Stomach smooth muscle (tissue), 2 donors: ENCODE results near the gene COL5A3.

Experiments
- H3K27ac ChIP-seq: one replicate; pipeline ENCODE4 v1.7.0; 2013; ENCODE audit warnings: mild to moderate bottlenecking, low read length, inconsistent platforms
- H3K27me3 ChIP-seq, 2 donors: one replicate each; pipeline ENCODE4 v1.7.0; 2013; ENCODE audit warnings: low read length in 2 of 2; ENCODE audit not compliant: insufficient read depth in 2 of 2, control insufficient read depth in 1 of 2
- H3K36me3 ChIP-seq, 2 donors: one replicate each; pipeline ENCODE4 v1.7.0; 2013; ENCODE audit warnings: low read length in 2 of 2; ENCODE audit not compliant: control insufficient read depth in 2 of 2, insufficient read depth in 2 of 2
- H3K4me1 ChIP-seq: one replicate; pipeline ENCODE4 v1.7.0; 2013; ENCODE audit warnings: low read length; ENCODE audit not compliant: control insufficient read depth, insufficient read depth
- H3K4me3 ChIP-seq, 2 donors: one replicate each; pipeline ENCODE4 v1.7.0; 2013; ENCODE audit warnings: low read length in 2 of 2
- H3K9ac ChIP-seq, 2 donors: one replicate each; pipeline ENCODE4 v1.7.0; 2013; ENCODE audit warnings: low read length in 2 of 2, mild to moderate bottlenecking in 1 of 2
- H3K9me3 ChIP-seq, 2 donors: one replicate each; pipeline ENCODE4 v1.7.0; 2013; ENCODE audit warnings: low read length in 2 of 2; ENCODE audit not compliant: control insufficient read depth in 2 of 2
- donor health status: healthy.
- donor health status: Pancreatic carcinoma.

COL5A3 gene

DNA sequence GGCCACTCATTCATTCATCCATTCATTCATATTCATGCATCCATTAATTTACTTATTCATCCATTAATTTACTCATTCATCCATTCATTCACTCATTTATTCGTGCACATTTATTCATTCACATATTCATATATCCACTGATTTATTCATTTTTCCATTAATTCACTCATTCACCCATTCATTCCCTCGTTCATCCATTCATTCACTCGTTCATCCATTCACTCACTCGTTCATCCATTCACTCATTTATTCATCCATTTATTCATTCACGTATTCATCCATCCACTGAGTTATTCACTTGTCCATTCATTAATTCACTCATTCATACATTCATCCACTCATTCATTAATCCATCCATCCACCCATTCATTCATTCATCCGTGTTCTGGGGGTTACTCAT is 38.2 kb downstream of the COL5A3 start:
- no peaks in the 10 kb centered on the region for H3K4me1 ChIP-seq
- H3K27ac ChIP-seq = no peak overlapping the region
- H3K27me3 ChIP-seq = peaks cover 10 to 15% of the 10 kb centered on the region in 2 donors
- H3K9me3 ChIP-seq = no peaks in the 10 kb centered on the region
- no peak overlapping the region for H3K9ac ChIP-seq
- peaks cover 0 to 2% of the 10 kb centered on the region in 2 donors for H3K36me3 ChIP-seq
- H3K4me3 ChIP-seq = no peak overlapping the region

DNA sequence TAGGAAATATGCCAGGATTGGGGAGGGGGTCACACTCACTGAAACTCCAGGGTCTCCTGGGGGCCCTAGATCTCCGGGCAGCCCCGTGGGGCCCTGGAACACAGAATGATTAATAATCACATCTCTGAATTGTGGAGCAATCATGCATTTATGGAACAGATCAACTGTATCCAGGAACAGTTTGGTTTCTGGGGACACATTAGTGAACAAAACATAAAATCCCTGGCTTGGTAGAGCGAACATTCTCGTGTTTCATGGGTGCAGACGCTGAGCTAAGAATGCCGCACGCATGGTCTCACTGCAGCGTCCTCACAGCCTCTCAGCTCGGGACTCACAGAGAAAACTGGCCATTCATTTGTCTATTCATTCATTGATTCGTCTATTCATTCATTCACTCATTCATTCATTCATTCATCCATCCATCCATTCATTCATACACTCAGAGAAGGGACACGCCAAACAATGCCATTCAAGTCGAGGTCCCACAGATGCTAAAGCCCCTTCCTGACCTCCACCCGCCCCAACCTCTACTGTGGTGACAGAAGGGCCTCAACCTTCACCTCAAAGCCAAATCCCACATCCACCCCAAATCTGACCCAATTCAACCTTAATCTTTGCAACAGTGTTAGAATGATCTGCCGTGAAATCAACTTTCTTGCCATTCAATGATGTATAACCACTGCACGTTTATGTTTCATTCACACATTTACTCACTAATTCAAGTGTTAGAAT is 39.0 kb downstream of the COL5A3 start:
- H3K4me3 ChIP-seq = no peak overlapping the region
- H3K9ac ChIP-seq = no peak overlapping the region
- peaks cover 10 to 22% of the 10 kb centered on the region in 2 donors for H3K27me3 ChIP-seq
- H3K9me3 ChIP-seq = no peaks in the 10 kb centered on the region
- no peak overlapping the region for H3K27ac ChIP-seq
- peaks cover 0 to 2% of the 10 kb centered on the region in 2 donors for H3K36me3 ChIP-seq
- no peaks in the 10 kb centered on the region for H3K4me1 ChIP-seq

DNA sequence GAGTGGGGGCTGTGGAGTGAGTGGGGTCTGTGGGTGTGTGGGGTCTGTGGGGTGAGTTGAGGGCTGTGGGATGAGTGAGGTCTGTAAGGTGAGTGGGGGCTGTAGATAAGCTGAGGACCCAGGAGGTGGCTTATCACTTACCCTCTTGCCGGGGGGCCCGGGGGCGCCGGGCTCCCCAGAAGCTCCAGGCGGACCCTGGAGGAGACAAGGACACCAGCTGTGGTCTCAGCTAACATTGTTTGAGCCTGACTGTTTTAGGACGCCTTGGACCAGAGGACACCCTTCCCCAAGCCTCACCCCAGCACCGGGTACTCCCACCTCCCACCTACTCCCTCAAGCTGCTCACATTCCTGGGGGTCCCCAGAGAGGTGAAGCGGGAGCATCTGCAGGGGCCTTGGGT is 39.8 kb downstream of the COL5A3 start:
- no peak overlapping the region for H3K4me3 ChIP-seq
- H3K4me1 ChIP-seq = no peaks in the 10 kb centered on the region
- no peak overlapping the region for H3K9ac ChIP-seq
- no peaks in the 10 kb centered on the region for H3K9me3 ChIP-seq
- no peak overlapping the region for H3K27ac ChIP-seq
- peaks cover 0 to 2% of the 10 kb centered on the region in 2 donors for H3K36me3 ChIP-seq
- H3K27me3 ChIP-seq = peaks cover 10 to 29% of the 10 kb centered on the region in 2 donors

DNA sequence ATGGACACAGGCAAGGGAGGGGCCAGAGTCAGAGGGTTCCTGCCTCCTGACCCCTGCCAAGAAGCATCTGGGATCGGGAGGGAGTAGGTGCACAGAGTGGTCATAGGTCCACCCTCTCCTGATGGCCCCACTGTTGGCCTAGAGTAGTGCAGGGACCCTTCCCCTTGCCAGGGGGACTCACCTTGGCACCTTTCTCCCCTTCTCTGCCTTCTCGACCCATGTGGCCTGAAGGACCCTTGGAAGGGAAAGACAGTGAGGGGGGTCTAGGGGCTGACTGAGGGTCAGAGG is 40.7 kb downstream of the COL5A3 start:
- peaks cover 10 to 29% of the 10 kb centered on the region in 2 donors for H3K27me3 ChIP-seq
- H3K9ac ChIP-seq = no peak overlapping the region

DNA sequence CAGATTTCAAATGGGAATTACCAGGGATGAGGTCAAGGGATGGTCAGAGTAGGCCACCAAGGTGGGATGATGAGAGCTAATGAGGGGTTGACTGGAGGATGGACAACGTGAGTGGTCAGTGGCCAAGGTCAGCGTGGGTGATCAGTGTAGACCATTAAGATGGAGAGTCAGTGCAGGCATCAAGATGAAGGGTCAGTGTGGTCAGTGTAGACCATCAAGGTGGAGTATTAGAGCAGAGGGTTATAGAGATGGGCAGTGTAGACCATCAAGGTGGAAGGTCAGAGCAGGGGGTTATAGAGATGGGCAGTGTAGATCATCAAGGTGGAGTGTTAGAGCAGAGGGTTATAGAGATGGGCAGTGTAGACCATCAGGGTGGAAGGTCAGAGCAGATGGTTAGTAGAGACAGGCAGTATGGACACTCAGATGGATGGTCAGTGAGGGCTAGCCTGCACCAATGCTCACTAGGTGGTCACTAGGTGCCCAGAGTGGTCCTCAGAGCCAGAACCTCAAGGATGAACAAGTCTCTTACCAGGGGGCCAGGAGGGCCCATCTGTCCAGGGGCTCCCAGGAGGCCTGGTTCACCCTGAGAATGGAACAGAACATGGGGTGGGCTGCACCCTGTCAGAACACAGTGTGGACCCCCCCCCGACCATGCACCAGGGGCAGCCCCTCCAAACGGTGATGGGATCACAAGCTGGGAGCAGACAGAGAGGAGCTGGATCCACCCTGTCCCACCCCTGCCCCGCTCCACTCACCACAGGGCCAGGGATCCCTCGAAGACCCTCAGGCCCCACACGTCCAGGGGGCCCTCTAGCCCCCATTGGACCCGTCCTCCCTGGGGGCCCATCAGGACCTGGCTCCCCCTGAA is 41.2 kb downstream of the COL5A3 start:
- Histone ChIP-seq H3K36me3 (peaks cover 0 to 2% of the 10 kb centered on the region in 2 donors), H3K9me3 (no peaks in the 10 kb centered on the region), H3K27ac (no peak overlapping the region), H3K27me3 (peaks cover 10 to 29% of the 10 kb centered on the region in 2 donors), H3K4me1 (no peaks in the 10 kb centered on the region), H3K4me3 (no peak overlapping the region), H3K9ac (no peak overlapping the region)

More for the DNA sequence above, 40.7 kb downstream of the COL5A3 start:
- Histone ChIP-seq H3K4me1 (no peaks in the 10 kb centered on the region), H3K27ac (no peak overlapping the region), H3K4me3 (no peak overlapping the region), H3K36me3 (peaks cover 0 to 2% of the 10 kb centered on the region in 2 donors), H3K9me3 (no peaks in the 10 kb centered on the region)

DNA sequence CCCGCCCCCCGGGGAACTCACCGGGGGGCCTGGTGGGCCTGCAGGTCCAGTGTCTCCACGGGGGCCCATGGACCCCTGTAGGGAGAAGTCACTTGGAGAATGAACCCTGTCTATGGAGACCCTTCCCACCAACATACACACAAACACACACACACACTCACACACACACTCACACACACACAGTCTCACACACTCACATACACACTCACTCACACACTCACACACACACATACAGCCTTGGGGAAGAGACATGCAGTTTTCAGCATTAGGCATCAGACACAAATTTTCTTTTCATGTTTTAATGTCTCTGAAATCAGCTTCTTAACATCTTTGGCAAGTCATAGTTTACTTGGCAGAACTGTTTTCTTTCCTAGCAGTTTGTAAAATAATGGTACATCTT is 43.0 kb downstream of the COL5A3 start:
- Histone ChIP-seq H3K9ac (no peak overlapping the region), H3K4me1 (no peaks in the 10 kb centered on the region), H3K4me3 (no peak overlapping the region), H3K27me3 (peaks cover 11 to 33% of the 10 kb centered on the region in 2 donors), H3K9me3 (no peaks in the 10 kb centered on the region), H3K27ac (no peak overlapping the region), H3K36me3 (peaks cover 0 to 3% of the 10 kb centered on the region in 2 donors)

DNA sequence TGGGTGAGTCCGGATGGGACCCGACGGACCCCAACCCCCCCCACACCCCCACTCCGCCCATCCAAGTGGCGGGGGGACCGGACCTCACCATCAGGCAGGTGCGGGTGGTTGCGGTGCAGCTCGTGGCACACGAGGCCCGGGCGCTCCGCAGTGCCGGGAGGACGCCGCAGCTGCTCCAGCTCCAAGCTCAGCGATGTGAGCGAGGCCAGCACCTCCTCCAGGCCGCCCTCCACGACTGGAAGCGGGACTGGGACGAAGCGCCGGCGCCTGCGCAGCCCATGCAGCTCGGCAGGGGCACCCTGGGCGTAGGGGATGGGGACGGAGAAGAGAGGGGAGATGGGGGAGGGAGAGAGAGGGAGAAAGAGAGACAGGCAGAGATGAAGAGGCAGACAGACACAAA is 43.9 kb downstream of the COL5A3 start:
- Histone ChIP-seq H3K36me3 (peaks cover 0 to 3% of the 10 kb centered on the region in 2 donors), H3K9me3 (no peaks in the 10 kb centered on the region), H3K27me3 (peaks cover 12 to 34% of the 10 kb centered on the region in 2 donors), H3K4me3 (no peak overlapping the region), H3K4me1 (no peaks in the 10 kb centered on the region), H3K9ac (no peak overlapping the region), H3K27ac (no peak overlapping the region)

DNA sequence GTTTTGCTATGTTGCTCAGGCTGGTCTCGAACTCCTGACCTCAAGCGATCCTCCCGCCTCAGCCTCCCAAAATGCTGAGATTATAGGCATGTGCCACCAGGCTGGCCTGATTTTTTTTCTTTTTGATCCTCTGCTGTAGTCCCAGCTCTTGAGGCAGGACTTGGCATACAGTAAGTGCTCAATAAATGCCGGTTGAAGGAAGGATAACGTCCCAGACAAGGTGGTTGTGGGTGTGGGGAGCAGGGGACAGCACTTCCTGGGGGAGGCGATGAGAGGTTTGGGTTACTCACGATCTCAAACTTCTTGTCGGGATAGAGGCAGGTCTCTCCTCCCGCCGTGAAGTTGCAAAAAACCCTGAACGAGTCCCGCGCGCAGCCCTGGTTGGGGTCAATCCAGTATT is 44.3 kb downstream of the COL5A3 start:
- Histone ChIP-seq H3K27ac (no peak overlapping the region), H3K9ac (no peak overlapping the region), H3K4me3 (no peak overlapping the region), H3K36me3 (peaks cover 0 to 3% of the 10 kb centered on the region in 2 donors), H3K4me1 (no peaks in the 10 kb centered on the region), H3K9me3 (no peaks in the 10 kb centered on the region), H3K27me3 (peaks cover 12 to 34% of the 10 kb centered on the region in 2 donors)

DNA sequence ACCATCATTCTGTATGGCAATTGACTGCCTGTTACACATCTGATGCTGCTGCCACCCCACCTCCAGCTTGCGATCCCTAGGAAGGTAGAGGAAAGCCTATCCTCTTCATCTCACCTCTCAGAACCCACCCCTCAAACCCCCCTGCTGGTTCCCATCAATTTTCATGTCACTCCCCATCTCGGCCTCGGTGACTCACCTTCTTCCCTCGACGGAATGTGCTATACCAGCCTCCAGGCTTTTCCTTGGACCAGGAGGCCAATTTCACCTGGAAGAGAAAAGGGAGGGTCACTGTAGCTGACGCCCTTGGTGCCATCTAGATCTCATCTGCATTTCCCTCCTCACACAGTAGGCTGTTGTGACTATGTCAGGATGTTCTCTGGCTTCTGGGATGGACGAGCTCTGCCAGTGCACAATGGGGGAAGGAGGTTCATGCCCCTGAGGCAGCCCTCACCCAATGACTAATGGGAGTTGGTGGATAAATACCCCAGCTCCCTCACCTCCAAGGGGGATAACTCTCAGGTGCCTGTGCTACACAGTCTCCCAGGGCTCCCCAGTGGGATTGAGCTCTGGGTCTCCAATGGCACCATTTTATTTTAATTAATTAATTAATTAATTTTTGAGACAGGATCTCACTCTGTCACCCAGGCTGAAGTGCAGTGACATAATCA is 47.5 kb downstream of the COL5A3 start:
- H3K9me3 ChIP-seq = no peaks in the 10 kb centered on the region
- H3K9ac ChIP-seq = no peak overlapping the region
- peaks cover 0 to 2% of the 10 kb centered on the region in 2 donors for H3K36me3 ChIP-seq
- H3K4me3 ChIP-seq = no peak overlapping the region
- no peaks in the 10 kb centered on the region for H3K4me1 ChIP-seq
- no peak overlapping the region for H3K27ac ChIP-seq
- peaks cover 16 to 24% of the 10 kb centered on the region in 2 donors for H3K27me3 ChIP-seq

DNA sequence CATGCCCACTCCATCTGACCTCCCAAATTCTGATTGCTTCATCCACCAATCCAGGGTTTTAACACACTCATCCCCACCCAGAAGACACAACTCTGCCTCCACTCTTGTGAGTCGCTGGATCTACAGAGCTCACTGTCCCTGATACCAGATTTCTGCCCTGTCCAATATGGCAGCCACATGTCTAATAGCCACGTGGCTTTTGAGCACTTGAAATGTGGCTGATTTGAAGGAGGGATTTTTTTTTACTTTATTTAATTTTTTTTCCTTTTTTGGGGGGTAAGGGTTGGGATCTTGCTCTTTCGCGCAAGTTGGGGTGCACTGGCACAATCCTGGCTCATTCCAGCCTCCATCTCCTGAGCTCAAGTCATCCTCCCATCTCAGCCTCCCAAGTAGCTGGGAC is 49.2 kb downstream of the COL5A3 start:
- Histone ChIP-seq H3K4me1 (no peaks in the 10 kb centered on the region), H3K27me3 (peaks cover 14 to 18% of the 10 kb centered on the region in 2 donors), H3K9me3 (no peaks in the 10 kb centered on the region), H3K27ac (no peak overlapping the region), H3K36me3 (peaks cover 0 to 2% of the 10 kb centered on the region in 2 donors), H3K4me3 (no peak overlapping the region), H3K9ac (no peak overlapping the region)
